ENCODE measurements around the gene METTL21C.

- TF ChIP-seq CTCF (optimal IDR thresholded peaks at IDR 0.05 in 1 of 3, IDR thresholded peaks at IDR 0.05 in 1 of 3, conservative IDR thresholded peaks at IDR 0.05 in 1 of 3; ENCODE audit: extremely low read depth in 1 of 3, insufficient read depth in 2 of 3, low read length in 3 of 3) (no peak), EZH2 (IDR thresholded peaks at IDR 0.05; ENCODE audit: low read length) (no peak)
These were observed 52.4 kb downstream of the METTL21C start for GRCh38 chr13:102642475-102642874.

All from keratinocyte (primary cell).